Transverse colon (tissue), 4 donors: ENCODE data around the gene GOLGA6L10. TPM values are rescaled to one million over a fixed set of nuclear protein-coding genes. Genes with fewer than 3 reads are reported as not detected.
"Not testable (repeated sequence)": the region's sequence is repeated elsewhere in the genome, so short reads cannot be mapped to it uniquely, and the experiment has no call there.

Experiments
- DNase-seq: peaks from one replicate; pipeline ENCODE4 v3.0.0-alpha.2; 2019
- H3K27ac ChIP-seq, 4 donors: fragments of 200-600 bp; sonication (generic); 2 replicates each; pipeline ENCODE4 v1.5.1; 2016 to 2018; ENCODE audit warnings: inconsistent platforms in 4 of 4
- H3K27me3 ChIP-seq: fragments of 200-600 bp; sonication (generic); 2 replicates; pipeline ENCODE4 v1.5.1; 2017; ENCODE audit warnings: inconsistent platforms
- H3K36me3 ChIP-seq, 4 donors: fragments of 200-600 bp; sonication (generic); 2 replicates each; pipeline ENCODE4 v1.5.1; 2017 to 2019; ENCODE audit warnings: inconsistent platforms in 4 of 4
- H3K4me1 ChIP-seq, 4 donors: fragments of 200-600 bp; sonication (generic); 2 replicates each; pipeline ENCODE4 v1.5.1; 2017 to 2020; ENCODE audit warnings: inconsistent platforms in 4 of 4
- H3K4me3 ChIP-seq, 4 donors: fragments of 200-600 bp; sonication (generic); 1 replicate in 1 of 4; 2 replicates in 3 of 4; pipeline versions ENCODE4 v1.5.1 to v1.6.1; 2017 to 2019; ENCODE audit warnings: inconsistent platforms in 4 of 4
- H3K9me3 ChIP-seq, 2 donors: fragments of 200-600 bp; sonication (generic); 2 replicates each; pipeline ENCODE4 v1.5.1; 2017 to 2019; ENCODE audit warnings: inconsistent platforms in 2 of 2
- EP300 ChIP-seq: sonication (generic); formaldehyde crosslinking; IDR thresholded peaks from one replicate; pipeline ENCODE4 v1.6.1; 2017; ENCODE audit warnings: antibody characterized with exemption, low read depth
- POLR2A ChIP-seq: fragments of 450-650 bp; IDR thresholded peaks from one replicate; pipeline ENCODE4 v1.6.1; 2016; ENCODE audit warnings: antibody characterized with exemption, mild to moderate bottlenecking, moderate library complexity
- POLR2AphosphoS5 ChIP-seq, 3 donors: sonication (generic); formaldehyde crosslinking; IDR thresholded peaks; one replicate each; pipeline ENCODE4 v1.6.1; 2016; ENCODE audit warnings: antibody characterized with exemption in 3 of 3
- WGBS, 2 donors: methylation state at CpG; one replicate each; pipeline ENCODE4 v1.1.5; 2018; ENCODE audit warnings: low coverage in 1 of 2; 5-methylcytosine and 5-hydroxymethylcytosine counted together
- in situ Hi-C, 4 donors: fragments of 200-750 bp; cut with MboI; loops; one replicate each; pipeline versions ENCODE4 v1.15.0 to v1.15.1; 2017; ENCODE audit warnings: low sequenced_read_pairs in 3 of 4, low pct_ligation_motif_present in 1 of 4, low pct_unique_long_range_greater_than_20kb in 1 of 4
- intact Hi-C: fragments of 100-400 bp; cut with DNase I; formaldehyde crosslinking; loops from one replicate; pipeline ENCODE4 v1.15.1; 2023; ENCODE audit warnings: low total_unique reads
- total RNA-seq, 4 donors: library from RNA; depleted of rRNA; stranded (reverse); fragments of >200 nt; gene quantifications; one replicate each; pipeline ENCODE4 v1.1.0, GENCODE V29; 2016
- TF ChIP-seq, protein P1 (sequence below), 5 experiments: fragments of 200-600 bp in 3 of 5; fragments of 450-650 bp in 2 of 5; sonication (generic) in 3 of 5; IDR thresholded peaks; 1 replicate in 2 of 5; 2 replicates in 3 of 5; pipeline ENCODE4 v1.5.1; 2016 to 2017; ENCODE audit warnings: antibody characterized with exemption in 5 of 5, inconsistent platforms in 3 of 5, mild to moderate bottlenecking in 2 of 5, moderate library complexity in 1 of 5

GOLGA6L10 gene
- total RNA-seq, 4 donors from 2014 or later: 1.2 to 17.1 (median 1.3) TPM; not detected in 1

DNA sequence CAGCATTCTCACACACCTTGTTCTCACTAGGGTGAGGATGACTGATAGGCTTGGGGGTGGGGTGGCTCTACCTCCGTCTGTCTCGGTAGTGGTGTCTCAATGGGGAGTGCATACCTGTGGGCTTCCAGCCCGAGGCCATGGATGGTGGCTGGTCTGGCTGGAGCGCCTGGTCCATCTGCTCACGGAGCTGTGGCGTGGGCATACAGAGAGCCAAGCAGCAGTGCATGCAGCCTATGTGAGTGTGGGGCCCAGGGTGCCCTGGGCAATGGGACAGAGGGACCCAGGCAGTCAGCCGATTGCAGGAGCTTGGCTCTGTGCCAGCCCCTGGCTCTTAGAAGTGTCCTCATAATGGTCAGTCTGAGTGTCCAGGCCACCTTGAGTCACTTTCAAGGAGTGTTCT, 31.8 kb downstream of the GOLGA6L10 start:
- WGBS, 2 donors: 81% methylated on average over 6 of the region's 7 CpGs; no CpG with 5 or more reads in 1 of the 2 donors
- intact Hi-C loops, H3K4me3 ChIP-seq, H3K27me3 ChIP-seq, H3K27ac ChIP-seq, DNase-seq, H3K36me3 ChIP-seq, H3K9me3 ChIP-seq, H3K4me1 ChIP-seq, in situ Hi-C loops: not testable (repeated sequence)

DNA sequence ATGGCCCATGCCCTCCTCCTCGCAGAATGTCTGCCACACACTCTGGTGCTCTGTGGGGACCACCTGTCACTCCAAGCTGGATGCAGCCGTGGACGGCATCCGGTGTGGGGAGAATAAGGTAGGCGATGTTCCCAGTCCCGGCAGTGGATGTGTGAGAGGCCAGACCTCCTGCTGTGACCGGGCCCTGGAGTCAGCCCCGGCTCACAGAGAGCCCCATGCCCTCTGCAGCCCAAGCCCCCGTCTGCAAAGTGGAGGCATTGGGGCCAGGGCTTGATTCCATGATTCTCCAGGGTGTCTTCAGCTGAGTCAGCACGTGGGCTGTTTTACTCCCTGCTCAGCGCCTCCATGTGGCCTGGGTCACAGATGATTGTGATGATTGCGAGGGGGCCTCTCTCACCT, 32.2 kb downstream of the GOLGA6L10 start:
- H3K4me3 ChIP-seq: no peak overlapping the region
- no peak for DNase-seq
- in situ Hi-C loops: no loop called here
- no peaks in the 10 kb centered on the region for H3K27me3 ChIP-seq
- H3K36me3 ChIP-seq: no peaks in the 10 kb centered on the region
- intact Hi-C loops: no loop called here
- no peaks in the 10 kb centered on the region for H3K9me3 ChIP-seq
- H3K4me1 ChIP-seq: no peaks in the 10 kb centered on the region
- WGBS, 2 donors: 92% methylated on average over 12 of the region's 12 CpGs; no CpG with 5 or more reads in 1 of the 2 donors
- H3K27ac ChIP-seq: no peak overlapping the region
- TF ChIP-seq, protein P1, sequence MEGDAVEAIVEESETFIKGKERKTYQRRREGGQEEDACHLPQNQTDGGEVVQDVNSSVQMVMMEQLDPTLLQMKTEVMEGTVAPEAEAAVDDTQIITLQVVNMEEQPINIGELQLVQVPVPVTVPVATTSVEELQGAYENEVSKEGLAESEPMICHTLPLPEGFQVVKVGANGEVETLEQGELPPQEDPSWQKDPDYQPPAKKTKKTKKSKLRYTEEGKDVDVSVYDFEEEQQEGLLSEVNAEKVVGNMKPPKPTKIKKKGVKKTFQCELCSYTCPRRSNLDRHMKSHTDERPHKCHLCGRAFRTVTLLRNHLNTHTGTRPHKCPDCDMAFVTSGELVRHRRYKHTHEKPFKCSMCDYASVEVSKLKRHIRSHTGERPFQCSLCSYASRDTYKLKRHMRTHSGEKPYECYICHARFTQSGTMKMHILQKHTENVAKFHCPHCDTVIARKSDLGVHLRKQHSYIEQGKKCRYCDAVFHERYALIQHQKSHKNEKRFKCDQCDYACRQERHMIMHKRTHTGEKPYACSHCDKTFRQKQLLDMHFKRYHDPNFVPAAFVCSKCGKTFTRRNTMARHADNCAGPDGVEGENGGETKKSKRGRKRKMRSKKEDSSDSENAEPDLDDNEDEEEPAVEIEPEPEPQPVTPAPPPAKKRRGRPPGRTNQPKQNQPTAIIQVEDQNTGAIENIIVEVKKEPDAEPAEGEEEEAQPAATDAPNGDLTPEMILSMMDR (IDR thresholded peaks at IDR 0.05): no peak
- TF ChIP-seq EP300 (no peak), POLR2AphosphoS5 (IDR thresholded peaks at IDR 0.05) (no peak), POLR2A (no peak)

DNA sequence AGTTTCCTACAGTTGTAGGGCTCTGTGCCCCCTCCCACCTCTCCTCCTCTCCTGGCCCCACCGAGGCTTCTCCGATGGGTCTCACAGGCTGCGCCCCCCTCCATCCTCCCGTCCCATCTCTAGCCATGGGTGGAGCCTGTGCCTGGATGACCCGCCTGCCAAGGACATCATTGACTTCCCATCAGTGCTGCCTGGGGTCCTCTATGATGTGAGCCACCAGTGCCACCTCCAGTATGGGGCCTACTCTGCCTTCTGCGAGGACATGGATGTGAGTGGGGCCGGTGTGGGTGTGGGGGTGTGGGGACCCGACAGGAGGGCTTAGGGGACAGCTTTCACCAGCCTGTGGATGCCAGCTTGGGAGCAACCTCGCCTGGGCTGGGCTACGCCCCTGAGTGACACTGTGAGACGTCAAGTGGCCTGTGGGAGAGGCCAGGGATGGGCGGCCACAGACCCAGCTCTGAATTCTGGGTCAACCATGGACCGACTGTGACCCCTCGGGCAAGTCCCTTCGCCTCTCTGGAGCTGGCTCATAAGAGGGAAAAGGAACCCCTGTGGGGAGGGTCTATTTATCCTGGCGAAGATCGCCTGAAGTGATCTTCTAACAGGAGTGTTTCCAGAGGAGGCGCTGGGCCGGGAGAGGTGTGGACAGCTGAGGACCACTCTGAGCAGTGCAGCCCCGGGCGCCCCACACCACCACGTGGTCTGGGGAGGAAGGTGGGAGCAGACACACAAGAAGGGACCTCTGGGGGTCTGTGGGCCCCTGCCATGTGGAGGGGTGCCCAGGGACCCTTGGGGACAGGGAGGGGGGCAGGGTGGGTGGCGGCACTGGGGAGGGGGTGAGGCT, 32.8 kb downstream of the GOLGA6L10 start:
- DNase-seq, in situ Hi-C loops, intact Hi-C loops, H3K4me1 ChIP-seq, H3K27ac ChIP-seq, H3K9me3 ChIP-seq, H3K27me3 ChIP-seq, H3K4me3 ChIP-seq, H3K36me3 ChIP-seq: not testable (repeated sequence)
- WGBS, 2 donors: 92 to 93% methylated on average over 4 to 23 of the region's 23 CpGs

DNA sequence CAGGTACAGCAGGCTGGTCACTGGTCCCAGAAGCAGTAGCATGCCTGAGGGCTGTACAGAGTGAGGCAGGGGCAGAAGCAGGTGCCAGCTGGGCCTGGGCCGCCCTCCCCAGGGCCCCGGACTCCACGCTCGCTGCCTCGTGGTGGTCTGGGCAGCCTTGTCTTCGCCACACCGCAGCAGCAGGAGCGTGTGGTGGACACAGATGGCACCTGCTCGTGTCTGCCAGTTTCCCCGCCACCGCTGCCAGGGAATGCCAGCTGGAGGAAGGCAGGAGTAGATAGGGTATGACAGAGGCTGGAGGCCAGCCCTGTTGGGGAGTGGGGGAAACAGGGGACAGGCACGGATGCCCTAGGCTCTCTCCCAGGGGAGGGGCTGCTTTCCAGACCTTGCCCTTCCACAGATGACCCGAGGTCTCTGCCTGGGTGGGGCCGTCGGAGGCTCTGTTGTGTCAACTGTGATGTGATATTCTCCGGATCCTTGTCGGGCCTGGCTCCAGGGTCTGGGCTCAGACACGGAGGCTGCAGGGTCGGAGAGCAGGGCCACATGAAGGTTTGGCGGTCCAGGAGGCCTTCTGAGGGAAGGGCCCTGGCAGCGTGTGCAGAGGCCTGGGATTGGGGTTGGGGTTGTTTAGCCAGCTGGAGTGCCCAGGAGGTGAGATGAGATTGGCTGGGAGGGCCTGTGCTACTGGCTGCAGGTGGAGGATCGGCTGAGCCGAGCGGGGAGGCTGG, 33.6 kb downstream of the GOLGA6L10 start:
- Histone ChIP-seq H3K9me3 (no peaks in the 10 kb centered on the region), H3K36me3 (no peaks in the 10 kb centered on the region), H3K4me3 (no peak overlapping the region), H3K27ac (no peak overlapping the region), H3K4me1 (no peaks in the 10 kb centered on the region), H3K27me3 (no peaks in the 10 kb centered on the region)
- no peak for DNase-seq
- in situ Hi-C loops (no loop called here), intact Hi-C loops (no loop called here)
- WGBS, 2 donors: 86% methylated on average over 21 of the region's 24 CpGs; no CpG with 5 or more reads in 1 of the 2 donors
- TF ChIP-seq POLR2A (no peak), EP300 (no peak), POLR2AphosphoS5 (IDR thresholded peaks at IDR 0.05) (no peak)
- TF ChIP-seq, protein P1 (IDR thresholded peaks at IDR 0.05): no peak

DNA sequence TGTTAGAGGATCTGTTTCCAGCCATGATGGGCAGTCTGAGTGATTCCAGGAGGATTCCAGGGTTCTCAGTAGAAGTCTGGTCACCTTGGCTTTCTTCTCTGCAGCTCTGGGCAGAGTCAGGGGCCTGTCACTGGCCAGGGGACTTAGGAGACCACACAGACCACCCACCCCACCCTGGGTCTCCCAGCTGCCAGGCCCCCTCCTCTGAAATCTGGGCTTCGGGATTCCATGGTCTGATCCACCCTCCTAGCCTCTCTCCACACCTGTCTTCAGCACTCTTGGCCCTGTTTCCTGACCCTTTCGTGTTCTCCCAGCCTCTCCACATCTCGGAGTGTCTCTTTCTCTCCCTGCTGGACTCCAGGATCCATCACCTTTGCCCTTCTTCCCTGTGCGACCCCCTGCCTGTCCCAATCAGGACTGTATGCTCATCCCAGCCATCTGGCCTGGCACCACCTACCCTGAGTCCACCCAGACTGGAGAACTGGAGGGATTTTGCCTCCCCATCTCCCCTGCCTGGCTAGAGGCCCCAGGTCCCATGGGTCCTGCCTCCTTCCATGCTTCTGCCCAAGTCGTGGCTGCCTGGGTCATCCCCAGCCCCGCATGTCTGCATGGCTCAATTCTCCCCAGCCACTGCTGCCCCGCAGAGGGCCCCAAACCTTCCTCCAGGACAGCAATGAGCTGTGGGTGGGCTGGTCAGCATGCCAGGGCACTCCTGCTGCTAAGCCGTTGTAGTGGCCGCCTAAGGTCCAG, 34.3 kb downstream of the GOLGA6L10 start:
- 82 to 100% methylated on average over 1 to 9 of the region's 9 CpGs for WGBS, 2 donors
- Histone ChIP-seq H3K27ac (no peak overlapping the region), H3K4me3 (no peak overlapping the region), H3K36me3 (no peaks in the 10 kb centered on the region), H3K9me3 (no peaks in the 10 kb centered on the region), H3K27me3 (no peaks in the 10 kb centered on the region), H3K4me1 (no peaks in the 10 kb centered on the region)
- intact Hi-C loops (no loop called here), in situ Hi-C loops (no loop called here)
- TF ChIP-seq, protein P1 (IDR thresholded peaks at IDR 0.05): no peak
- TF ChIP-seq POLR2A (no peak), POLR2AphosphoS5 (IDR thresholded peaks at IDR 0.05) (no peak), EP300 (no peak)
- DNase-seq: no peak

DNA sequence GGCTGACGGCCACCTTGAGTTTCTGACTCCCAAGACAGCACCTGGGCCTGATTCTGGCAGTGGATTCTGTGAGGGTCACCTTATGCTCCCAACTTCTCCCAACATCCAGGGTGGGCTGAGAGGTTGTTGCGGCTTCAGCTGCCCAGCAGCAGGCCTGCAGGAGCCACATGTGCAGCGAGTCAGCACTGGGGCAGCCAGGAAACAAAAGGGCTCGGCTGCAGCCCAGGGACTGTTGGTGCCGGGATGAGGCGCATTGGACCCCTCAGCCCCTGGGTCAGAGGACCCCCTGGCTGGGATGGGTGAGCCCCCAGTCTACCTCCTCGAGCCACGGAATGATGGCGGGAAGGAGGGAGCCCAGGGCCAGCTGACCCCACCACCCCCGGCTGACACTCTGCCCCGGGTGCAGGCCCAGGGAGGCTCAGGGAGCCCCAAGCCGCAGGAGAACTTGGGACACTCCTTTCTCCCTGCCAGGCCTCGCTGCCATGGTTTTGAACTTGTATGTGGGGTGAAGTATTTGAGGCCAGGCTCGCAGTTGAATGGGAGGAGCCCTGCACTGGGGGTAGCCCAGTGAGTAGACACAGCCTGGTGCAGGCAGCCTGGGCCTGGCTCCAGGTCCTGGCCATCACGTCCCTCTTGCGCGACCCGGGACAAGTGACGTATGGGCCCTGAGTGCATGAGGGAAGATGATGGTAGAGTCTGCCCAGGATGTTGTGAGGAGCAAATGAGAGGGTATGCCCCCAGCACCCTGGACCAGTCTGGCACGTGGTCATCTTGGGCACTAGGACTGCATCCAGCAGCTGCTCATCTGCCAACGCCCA, 35.1 kb downstream of the GOLGA6L10 start:
- H3K36me3 ChIP-seq, in situ Hi-C loops, H3K4me3 ChIP-seq, DNase-seq, intact Hi-C loops, H3K4me1 ChIP-seq, H3K27me3 ChIP-seq, H3K9me3 ChIP-seq, H3K27ac ChIP-seq: not testable (repeated sequence)
- 85% methylated on average over 19 of the region's 21 CpGs; no CpG with 5 or more reads in 1 of the 2 donors for WGBS, 2 donors
